Sigmoid colon (tissue), 7 donors: ENCODE data around the gene MAX. TPM values are rescaled to one million over a fixed set of nuclear protein-coding genes. Genes with fewer than 3 reads are reported as not detected.

Experiments used
- DNase-seq: peaks from one replicate; pipeline ENCODE4 v3.0.0-alpha.2; 2019
- H3K27ac ChIP-seq, 4 donors: fragments of 200-600 bp; sonication (generic); one replicate each; pipeline ENCODE4 v1.5.1; 2016 to 2019; ENCODE audit warnings: mild to moderate bottlenecking in 1 of 4
- H3K27me3 ChIP-seq, 3 donors: fragments of 200-600 bp; sonication (generic); one replicate each; pipeline ENCODE4 v1.5.1; 2019; ENCODE audit warnings: mild to moderate bottlenecking in 1 of 3
- H3K36me3 ChIP-seq, 4 donors: fragments of 200-600 bp; sonication (generic); one replicate each; pipeline ENCODE4 v1.5.1; 2016 to 2019
- H3K4me1 ChIP-seq, 4 donors: fragments of 200-600 bp; sonication (generic); one replicate each; pipeline ENCODE4 v1.5.1; 2017 to 2019
- H3K4me3 ChIP-seq, 4 donors: fragments of 200-600 bp; sonication (generic); one replicate each; pipeline ENCODE4 v1.5.1; 2017 to 2019; ENCODE audit warnings: mild to moderate bottlenecking in 2 of 4, moderate library complexity in 1 of 4
- H3K9me3 ChIP-seq, 4 donors: fragments of 200-600 bp in 3 of 4; sonication (generic) in 3 of 4; one replicate each; pipeline versions ENCODE4 v1.5.1 to v1.6.1; 2013 to 2019
- EP300 ChIP-seq, 4 donors: sonication (generic); formaldehyde crosslinking; IDR thresholded peaks; one replicate each; pipeline ENCODE4 v1.6.1; 2017; ENCODE audit warnings: antibody characterized with exemption in 4 of 4
- POLR2A ChIP-seq, 2 donors: fragments of 450-650 bp; IDR thresholded peaks; one replicate each; pipeline ENCODE4 v1.6.1; 2016; ENCODE audit warnings: antibody characterized with exemption in 2 of 2, mild to moderate bottlenecking in 2 of 2, moderate library complexity in 2 of 2
- POLR2AphosphoS5 ChIP-seq, 4 donors: sonication (generic); formaldehyde crosslinking; IDR thresholded peaks; one replicate each; pipeline ENCODE4 v1.6.1; 2017; ENCODE audit warnings: antibody characterized with exemption in 4 of 4
- WGBS, 2 donors: extraction: QIAGEN DNeasy Blood & Tissue Kit; methylation state at CpG; one replicate each; pipeline ENCODE4 v1.1.7; 2013; 5-methylcytosine and 5-hydroxymethylcytosine counted together
- intact Hi-C: fragments of 100-400 bp; cut with DNase I; formaldehyde crosslinking; loops from one replicate; pipeline ENCODE4 v1.15.1; 2023
- polyA plus RNA-seq, 3 donors: library from polyadenylated mRNA; stranded (reverse); fragments of 200-250 nt; gene quantifications; one replicate each; pipeline ENCODE4 v1.2.3, GENCODE V29; 2013
- total RNA-seq, 4 donors: library from RNA; depleted of rRNA; stranded (reverse); fragments of >200 nt; gene quantifications; one replicate each; pipeline ENCODE4 v1.1.0, GENCODE V29; 2016
- TF ChIP-seq, protein P1 (sequence below), 4 experiments: fragments of 450-650 bp in 3 of 4; fragments of 200-600 bp in 1 of 4; IDR thresholded peaks; one replicate each; pipeline ENCODE4 v1.5.1; 2016 to 2019; ENCODE audit warnings: antibody characterized with exemption in 4 of 4, mild to moderate bottlenecking in 3 of 4, moderate library complexity in 2 of 4
- donor health status: healthy with polysubstance abuse.
- donor health status: Bipolar disorder and iron deficiency.
- donor health status: healthy.

MAX gene
- total and polyA plus RNA-seq, 7 donors, result 58.8 to 119 (median 67.4) TPM

DNA sequence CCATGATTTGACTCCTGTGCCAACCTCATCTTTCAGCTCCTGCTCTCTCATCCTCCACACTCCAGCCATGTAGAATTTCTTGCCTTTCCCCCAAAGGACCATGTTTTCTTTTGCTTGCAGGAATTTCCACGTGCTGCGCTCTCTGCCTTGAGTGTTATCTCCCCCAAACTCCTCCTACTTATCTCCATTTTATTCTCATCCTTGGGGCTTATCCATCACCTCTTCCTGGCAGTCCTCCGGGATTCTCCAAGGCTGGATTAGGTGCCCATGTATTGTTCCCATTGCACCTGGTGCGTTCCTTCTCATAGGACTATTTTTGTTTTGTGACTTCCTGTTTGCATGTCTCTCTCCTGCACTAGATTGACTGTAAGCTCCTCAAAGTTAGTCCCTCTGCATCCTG, 7.0 kb upstream of the MAX start:
- Histone ChIP-seq H3K36me3 (no peaks in the 10 kb centered on the region), H3K27ac (no peak overlapping the region)
- 89 to 90% methylated on average over 4 of the region's 4 CpGs for WGBS, 2 donors

GRCh38 chr14:65107200-65107599, 4.9 kb upstream of the MAX start:
- Histone ChIP-seq H3K27ac (no peak overlapping the region), H3K4me1 (peaks cover 0 to 7% (median 2%) of the 10 kb centered on the region in 4 donors), H3K9me3 (no peaks in the 10 kb centered on the region), H3K27me3 (no peaks in the 10 kb centered on the region), H3K36me3 (no peaks in the 10 kb centered on the region), H3K4me3 (no peak overlapping the region)
- intact Hi-C loops, result loop anchor here (10.0 kb wide), 1 partner anchor 192 kb away; the partner anchor contains the start of gene CHURC1
- 75 to 86% methylated on average over 1 of the region's 1 CpG for WGBS, 2 donors
- DNase-seq, result no peak
- no peak for TF ChIP-seq EP300 (IDR thresholded peaks at IDR 0.05)
- no peak for TF ChIP-seq POLR2AphosphoS5 (IDR thresholded peaks at IDR 0.05)
- TF ChIP-seq POLR2A (IDR thresholded peaks at IDR 0.05), result no peak
- TF ChIP-seq, protein P1, sequence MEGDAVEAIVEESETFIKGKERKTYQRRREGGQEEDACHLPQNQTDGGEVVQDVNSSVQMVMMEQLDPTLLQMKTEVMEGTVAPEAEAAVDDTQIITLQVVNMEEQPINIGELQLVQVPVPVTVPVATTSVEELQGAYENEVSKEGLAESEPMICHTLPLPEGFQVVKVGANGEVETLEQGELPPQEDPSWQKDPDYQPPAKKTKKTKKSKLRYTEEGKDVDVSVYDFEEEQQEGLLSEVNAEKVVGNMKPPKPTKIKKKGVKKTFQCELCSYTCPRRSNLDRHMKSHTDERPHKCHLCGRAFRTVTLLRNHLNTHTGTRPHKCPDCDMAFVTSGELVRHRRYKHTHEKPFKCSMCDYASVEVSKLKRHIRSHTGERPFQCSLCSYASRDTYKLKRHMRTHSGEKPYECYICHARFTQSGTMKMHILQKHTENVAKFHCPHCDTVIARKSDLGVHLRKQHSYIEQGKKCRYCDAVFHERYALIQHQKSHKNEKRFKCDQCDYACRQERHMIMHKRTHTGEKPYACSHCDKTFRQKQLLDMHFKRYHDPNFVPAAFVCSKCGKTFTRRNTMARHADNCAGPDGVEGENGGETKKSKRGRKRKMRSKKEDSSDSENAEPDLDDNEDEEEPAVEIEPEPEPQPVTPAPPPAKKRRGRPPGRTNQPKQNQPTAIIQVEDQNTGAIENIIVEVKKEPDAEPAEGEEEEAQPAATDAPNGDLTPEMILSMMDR (IDR thresholded peaks at IDR 0.05), result no peak

More for the DNA sequence above, 7.0 kb upstream of the MAX start:
- Histone ChIP-seq H3K9me3 (no peaks in the 10 kb centered on the region), H3K4me3 (no peak overlapping the region), H3K4me1 (no peaks in the 10 kb centered on the region), H3K27me3 (no peaks in the 10 kb centered on the region)
- intact Hi-C loops, result loop anchor here (10.0 kb wide), 1 partner anchor 195 kb away; the partner anchor contains the start of gene CHURC1
- no peak for TF ChIP-seq POLR2AphosphoS5 (IDR thresholded peaks at IDR 0.05)
- no peak for TF ChIP-seq EP300 (IDR thresholded peaks at IDR 0.05)
- TF ChIP-seq, protein P1 (IDR thresholded peaks at IDR 0.05), result no peak
- no peak for TF ChIP-seq POLR2A (IDR thresholded peaks at IDR 0.05)
- no peak for DNase-seq

DNA sequence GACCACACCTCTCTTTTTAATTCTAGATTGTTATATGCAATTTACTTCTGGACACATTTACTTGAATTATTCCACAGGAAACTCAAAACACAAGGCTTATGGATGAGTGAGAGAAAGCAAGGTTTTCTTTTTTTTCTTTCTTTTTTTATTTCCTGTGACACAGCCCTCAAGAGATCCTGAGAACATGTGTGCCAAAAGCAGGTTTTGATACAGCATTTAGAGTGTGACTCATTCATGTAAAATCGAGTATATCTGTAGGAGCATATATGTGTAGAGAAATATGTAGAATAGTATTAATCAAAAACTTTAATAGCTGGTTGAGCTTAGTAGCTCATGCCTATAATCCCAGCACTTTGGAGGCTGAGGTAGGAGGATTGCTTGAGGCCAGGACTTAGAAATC, 4.4 kb upstream of the MAX start:
- 56 to 62% methylated on average over 1 of the region's 1 CpG for WGBS, 2 donors
- Histone ChIP-seq H3K27ac (no peak overlapping the region), H3K4me3 (no peak overlapping the region), H3K36me3 (no peaks in the 10 kb centered on the region), H3K4me1 (peaks cover 0 to 7% (median 2%) of the 10 kb centered on the region in 4 donors), H3K27me3 (no peaks in the 10 kb centered on the region), H3K9me3 (no peaks in the 10 kb centered on the region)
- no peak for DNase-seq
- intact Hi-C loops, result loop anchor here (10.0 kb wide), 1 partner anchor 192 kb away; the partner anchor contains the start of gene CHURC1
- no peak for TF ChIP-seq EP300 (IDR thresholded peaks at IDR 0.05)
- no peak for TF ChIP-seq POLR2A (IDR thresholded peaks at IDR 0.05)
- TF ChIP-seq, protein P1 (IDR thresholded peaks at IDR 0.05), result no peak
- no peak for TF ChIP-seq POLR2AphosphoS5 (IDR thresholded peaks at IDR 0.05)

DNA sequence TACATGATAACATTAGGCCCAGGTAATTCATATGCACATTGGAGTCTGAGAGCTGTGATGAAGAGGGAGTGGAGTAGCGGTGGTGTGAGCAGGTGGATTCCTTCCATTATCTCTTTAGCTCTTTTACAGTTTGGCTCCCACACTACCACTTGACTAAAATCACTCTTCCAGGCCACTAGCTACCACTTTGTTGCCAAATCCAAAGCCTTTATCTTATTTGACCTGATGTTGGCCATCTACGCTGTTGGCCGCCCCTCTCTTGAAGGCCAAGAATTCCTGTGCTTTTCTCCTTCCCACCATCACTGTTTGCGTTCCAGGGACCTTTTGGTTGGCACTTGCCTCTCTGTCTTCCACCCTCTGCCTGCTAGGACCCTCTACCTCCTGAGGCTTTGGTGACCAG, 4.0 kb upstream of the MAX start:
- no peak for DNase-seq
- Histone ChIP-seq H3K4me3 (no peak overlapping the region), H3K9me3 (no peaks in the 10 kb centered on the region), H3K4me1 (peaks cover 0 to 11% (median 4%) of the 10 kb centered on the region in 4 donors), H3K27me3 (no peaks in the 10 kb centered on the region), H3K27ac (no peak overlapping the region), H3K36me3 (no peaks in the 10 kb centered on the region)
- 97% methylated on average over 4 of the region's 4 CpGs for WGBS, 2 donors
- intact Hi-C loops, result loop anchor here (10.0 kb wide), 1 partner anchor 192 kb away; the partner anchor contains the start of gene CHURC1
- TF ChIP-seq, protein P1 (IDR thresholded peaks at IDR 0.05), result no peak
- TF ChIP-seq EP300 (IDR thresholded peaks at IDR 0.05) (no peak), POLR2AphosphoS5 (IDR thresholded peaks at IDR 0.05) (no peak), POLR2A (IDR thresholded peaks at IDR 0.05) (no peak)

- 21 to 72% methylated on average over 3 of the region's 3 CpGs for WGBS, 2 donors
- Histone ChIP-seq H3K27ac (no peak overlapping the region), H3K4me1 (peaks cover 0 to 26% (median 19%) of the 10 kb centered on the region in 4 donors), H3K36me3 (no peaks in the 10 kb centered on the region), H3K9me3 (no peaks in the 10 kb centered on the region), H3K4me3 (no peak overlapping the region), H3K27me3 (no peaks in the 10 kb centered on the region)
- intact Hi-C loops, result loop anchor here (5.0 to 10.0 kb wide), 2 partner anchors 190 to 308 kb away; partner anchors contain the start of genes CHURC1 and FUT8
- no peak for TF ChIP-seq POLR2A (IDR thresholded peaks at IDR 0.05)
- no peak for DNase-seq
Measured at GRCh38 chr14:65104791-65105190, 2.5 kb upstream of the MAX start.
